Tongue (tissue), 2 donors: Measurements from ENCODE around the gene FYN. TPM values are rescaled to one million over a fixed set of nuclear protein-coding genes. Genes with fewer than 3 reads are reported as not detected.
"Not testable (repeated sequence)": the region's sequence is repeated elsewhere in the genome, so short reads cannot be mapped to it uniquely, and the experiment has no call there.

ENCODE experiments used
- DNase-seq: peaks from one replicate; pipeline ENCODE4 v3.0.0-alpha.2; 2015
- total RNA-seq: library from RNA; depleted of rRNA; stranded (reverse); fragments of >200 nt; gene quantifications from one replicate; pipeline ENCODE4 v1.2.3, GENCODE V29; 2014

FYN gene
- total RNA-seq, 1 donor from 2014 or later: 139 TPM

GRCh38 chr6:111789598-111789997 is 83.7 kb downstream of the FYN start:
- DNase-seq: peak; percentile 80

GRCh38 chr6:111788379-111789276 is 84.6 kb downstream of the FYN start:
- no peak for DNase-seq

GRCh38 chr6:111786151-111786550 is 87.1 kb downstream of the FYN start:
- not testable (repeated sequence) for DNase-seq

DNA sequence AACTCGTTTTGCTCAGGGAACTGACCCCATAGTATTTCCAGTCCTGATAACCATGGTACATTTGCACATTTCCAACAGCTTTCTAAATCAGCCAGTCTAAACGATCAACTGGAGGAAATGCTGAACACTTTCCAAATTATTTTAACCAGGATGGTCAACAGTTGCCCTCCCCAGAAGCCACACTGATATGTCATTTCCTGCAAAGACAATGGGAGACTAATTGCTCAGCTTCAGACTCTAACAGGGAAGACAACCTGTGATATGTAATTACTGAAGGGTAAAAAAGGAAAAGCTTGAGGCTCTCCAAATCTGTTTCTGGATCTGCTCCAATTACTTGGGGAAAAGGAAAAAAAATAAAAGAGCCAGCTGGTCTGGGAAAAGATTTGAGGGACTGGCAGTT is 88.8 kb downstream of the FYN start:
- peak; percentile 59 for DNase-seq

DNA sequence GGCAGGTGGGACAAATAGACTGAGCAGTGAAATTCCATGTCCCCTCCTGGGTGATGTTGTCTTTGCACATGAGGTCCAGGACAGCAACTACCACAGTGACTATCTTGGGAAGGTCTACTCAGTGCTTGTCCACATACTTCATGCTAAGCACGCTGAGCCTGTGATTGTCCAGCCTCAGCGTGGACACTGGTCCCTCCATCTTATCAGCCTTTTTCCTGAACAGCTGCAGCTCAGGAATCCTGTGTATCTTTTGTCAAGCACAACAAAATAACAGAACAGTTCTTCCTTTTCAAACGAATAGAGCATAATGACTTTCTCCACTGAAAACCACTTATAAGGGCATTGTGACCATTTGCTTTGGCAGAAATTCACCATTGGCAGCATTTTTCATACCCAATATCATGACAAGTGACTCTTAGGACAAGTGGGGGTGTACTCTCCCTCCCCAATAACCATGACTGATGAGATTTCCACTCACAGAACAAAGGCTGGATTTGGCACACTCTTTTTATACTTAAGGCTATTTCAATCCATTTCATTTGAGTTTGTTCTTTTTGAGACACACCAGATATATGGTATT is 90.3 kb downstream of the FYN start:
- peak; percentile 76 for DNase-seq

DNA sequence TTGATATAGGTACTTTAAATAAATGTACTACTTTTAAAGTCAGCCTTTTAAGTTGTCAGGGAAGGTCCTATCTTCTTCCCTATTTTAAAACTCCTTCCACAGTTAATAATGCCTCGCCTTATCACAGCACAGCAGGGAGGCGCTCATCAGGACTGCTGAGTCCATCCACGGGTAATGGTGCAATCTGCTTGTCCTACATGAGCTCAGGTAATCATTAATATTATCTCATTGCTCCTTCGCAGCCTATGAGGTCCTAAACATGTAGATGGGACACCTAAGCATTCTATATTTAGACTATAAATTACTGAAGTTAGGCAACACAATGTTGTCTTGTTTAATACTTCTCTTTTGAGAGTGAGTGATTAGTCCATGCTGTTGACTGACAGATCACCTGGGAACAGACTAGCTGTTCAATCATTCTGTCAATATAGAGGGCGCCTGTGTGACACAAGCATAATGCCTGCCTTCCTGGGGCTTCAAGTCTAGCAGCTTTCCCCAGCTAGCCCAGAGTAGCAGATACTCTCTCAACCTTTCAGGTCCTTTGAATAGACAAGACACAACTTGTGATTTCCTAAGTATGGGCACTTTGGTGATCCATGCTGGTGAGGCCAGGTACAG is 91.0 kb downstream of the FYN start:
- no peak for DNase-seq

DNA sequence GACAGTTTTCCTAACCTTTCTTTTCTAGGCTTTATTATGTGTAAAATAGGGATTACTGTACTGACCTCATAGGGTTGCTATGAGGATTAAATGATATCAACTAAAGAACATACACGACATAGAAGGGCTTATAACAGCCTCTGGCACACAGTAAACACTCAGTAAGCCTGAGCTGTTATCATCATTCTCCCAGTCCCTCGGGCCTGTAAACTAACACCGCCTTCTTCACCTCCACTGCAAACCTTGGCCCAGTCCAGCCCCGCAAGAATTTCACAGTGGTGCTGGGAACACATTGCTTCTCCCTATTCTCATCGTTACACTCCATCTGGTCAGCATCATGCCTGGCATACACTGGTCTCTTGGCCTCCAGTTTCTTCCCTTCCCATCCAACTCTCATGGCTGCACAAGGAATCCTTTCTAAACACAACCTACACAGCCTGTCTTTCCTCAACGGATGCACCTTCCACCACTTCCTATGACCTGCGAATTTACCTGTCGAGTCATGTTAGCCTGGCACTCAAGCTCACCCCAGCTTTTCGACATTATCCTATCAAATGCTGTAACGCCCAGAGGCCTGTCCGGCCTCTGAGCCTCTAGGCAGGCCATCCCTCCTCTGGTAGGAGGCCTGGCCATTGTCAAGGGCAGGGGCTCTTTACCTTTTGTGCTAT is 92.1 kb downstream of the FYN start:
- peak; percentile 79 for DNase-seq

GRCh38 chr6:111780393-111780792 is 92.9 kb downstream of the FYN start:
- no peak for DNase-seq

DNA sequence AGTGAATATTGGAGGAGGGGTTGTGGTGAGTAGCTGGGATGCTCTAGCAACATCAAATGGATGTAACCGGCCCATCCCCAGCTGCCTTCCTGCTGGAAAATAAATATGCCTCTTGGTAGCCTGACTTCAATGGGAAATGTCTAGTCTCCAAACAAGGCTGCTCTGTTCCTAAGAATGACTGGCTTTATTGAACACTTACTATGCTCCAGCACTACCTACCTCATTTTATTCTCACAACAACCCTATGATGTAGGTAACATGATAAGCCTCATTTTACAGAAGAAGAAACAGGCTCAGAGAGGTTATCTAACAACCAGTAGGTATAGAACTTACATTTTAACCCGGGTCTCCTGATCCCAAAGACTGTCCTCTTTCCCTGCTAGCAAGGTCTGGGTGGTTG is 93.6 kb downstream of the FYN start:
- DNase-seq: no peak

DNA sequence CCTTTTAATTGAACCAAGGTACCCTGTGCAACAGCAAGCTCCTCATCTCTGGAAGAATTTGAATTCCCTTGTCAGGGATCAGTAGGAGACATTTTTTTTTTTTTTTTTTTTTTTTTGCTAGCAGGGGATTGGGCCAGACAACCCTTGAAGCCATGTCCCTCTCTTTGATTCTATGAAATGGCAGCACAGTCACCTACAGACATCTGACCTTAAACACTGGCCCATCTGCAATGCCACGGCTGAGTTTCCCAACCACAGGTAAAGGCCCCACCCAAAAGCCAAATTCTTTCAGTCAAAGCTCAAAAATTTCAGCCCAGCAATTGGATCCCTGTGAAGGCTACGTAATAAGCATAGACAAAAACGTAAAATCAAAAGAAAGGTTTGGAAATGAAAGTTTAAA is 94.2 kb downstream of the FYN start:
- DNase-seq: no peak

- DNase-seq: peak; percentile 66
Measured at GRCh38 chr6:111777357-111777756, 95.9 kb downstream of the FYN start.

DNA sequence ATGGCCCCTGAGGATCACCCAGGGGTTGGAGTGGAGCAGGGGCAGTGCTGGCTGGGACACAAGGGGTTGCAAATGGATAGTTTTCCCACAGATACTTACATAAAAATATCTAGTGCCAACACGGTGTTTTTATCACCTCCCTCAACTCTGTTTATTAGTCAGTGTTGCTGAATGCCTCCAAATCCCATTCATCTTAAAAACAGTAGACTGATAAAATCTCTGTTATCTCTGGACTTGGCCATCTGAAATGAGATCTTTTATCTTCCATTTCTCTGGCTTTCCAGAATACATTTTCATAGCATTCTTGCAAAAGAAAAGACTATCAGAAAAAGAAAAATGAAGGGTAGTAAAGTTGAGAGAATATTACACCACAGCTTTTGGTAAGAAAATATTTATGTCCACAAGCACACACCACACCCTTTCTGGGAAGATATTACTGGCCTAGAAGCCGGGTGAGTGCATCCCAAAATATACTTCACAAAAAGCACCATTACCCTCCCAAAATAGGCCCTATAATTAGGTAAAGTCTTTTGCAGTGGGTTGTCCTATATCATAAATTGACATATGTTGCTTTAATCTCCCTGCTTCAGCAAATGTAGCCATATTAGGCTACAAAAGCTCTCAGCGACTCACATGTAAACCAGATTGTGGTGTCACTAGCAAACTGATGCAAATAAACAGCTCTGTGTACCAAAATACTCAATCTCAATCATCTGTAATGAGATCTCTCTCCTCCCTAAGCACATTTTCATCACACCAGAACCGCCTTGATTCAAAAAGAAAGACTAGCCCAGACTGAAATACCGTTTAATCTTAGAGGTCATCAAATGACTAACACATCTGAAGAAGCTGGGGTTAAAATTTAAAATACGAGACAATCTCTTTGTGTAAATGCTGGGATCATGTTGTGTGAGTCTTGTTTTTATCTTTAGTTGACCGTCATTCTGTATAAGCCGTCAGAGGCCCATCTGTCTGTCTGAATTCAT is 96.7 kb downstream of the FYN start:
- no peak for DNase-seq

GRCh38 chr6:111775145-111775922 is 97.9 kb downstream of the FYN start:
- no peak for DNase-seq

- DNase-seq: no peak
Measured at GRCh38 chr6:111774346-111774703, 98.9 kb downstream of the FYN start.

- no peak for DNase-seq
Measured at GRCh38 chr6:111773501-111774345, 99.5 kb downstream of the FYN start.

DNA sequence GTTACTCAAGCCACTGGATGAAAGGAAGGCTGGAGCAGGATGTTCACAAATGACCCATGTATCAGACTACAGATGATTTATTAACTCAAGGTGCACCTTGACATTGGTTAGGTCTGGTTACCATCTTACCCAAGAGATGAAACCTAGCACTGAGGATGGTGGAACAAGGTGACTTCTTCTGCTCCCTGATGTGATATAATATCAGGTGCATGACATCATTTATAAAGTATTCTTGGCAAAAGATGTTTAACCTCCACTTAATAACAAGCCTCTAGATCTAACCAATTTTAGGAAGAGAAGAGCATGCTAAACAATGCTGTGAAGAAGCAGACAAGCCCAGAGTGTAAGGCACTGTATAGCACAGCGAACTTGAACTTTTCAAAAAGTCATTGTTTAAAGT is 100.9 kb downstream of the FYN start:
- no peak for DNase-seq

DNA sequence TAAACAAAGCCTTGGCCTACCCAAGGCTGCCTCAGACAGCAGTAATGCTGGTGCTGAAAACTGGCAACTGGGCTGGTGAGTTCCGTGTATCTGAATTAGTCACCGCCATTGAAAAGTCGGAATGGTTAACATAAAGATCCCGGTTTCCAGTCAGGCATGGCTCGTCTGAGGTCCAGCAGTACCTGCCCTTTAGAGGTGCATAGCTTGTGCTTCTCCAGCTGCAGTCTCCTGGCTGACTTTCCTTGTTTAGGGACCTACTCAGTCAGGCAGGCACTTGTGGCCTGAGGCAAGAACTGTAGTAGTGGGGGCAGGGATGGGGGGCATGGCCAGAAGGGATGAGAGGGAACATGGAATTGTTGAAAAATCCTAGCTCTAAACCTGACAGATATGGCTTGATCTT is 101.6 kb downstream of the FYN start:
- no peak for DNase-seq

DNA sequence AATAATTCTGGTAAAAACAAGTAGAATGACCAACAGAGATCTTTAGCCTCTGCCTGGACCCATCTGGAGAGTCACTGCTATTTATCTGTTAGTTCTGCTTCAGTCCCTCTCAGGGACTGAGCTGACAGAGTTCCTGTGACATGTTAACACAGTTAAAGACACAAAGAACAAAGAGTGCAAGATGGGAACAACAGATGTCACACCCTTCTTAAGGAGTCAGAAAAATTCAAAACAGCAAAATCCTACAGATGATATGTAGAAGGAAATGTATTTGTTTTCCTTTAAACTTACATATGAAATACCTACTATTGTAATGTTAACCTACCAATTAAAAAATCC is 102.2 kb downstream of the FYN start:
- DNase-seq: no peak

- DNase-seq: no peak
Measured at GRCh38 chr6:111770263-111771093, 102.8 kb downstream of the FYN start.
